GM18517 (cell line): Measurements from ENCODE around the gene HDLBP.

Experiments
- ATAC-seq: cut with Tn5 transposase; IDR thresholded peaks from one replicate; pipeline ENCODE4 v1.9.1; 2021; ENCODE audit warnings: mild to moderate bottlenecking, moderate library complexity; ENCODE audit not compliant: unreplicated experiment

The HDLBP gene

DNA sequence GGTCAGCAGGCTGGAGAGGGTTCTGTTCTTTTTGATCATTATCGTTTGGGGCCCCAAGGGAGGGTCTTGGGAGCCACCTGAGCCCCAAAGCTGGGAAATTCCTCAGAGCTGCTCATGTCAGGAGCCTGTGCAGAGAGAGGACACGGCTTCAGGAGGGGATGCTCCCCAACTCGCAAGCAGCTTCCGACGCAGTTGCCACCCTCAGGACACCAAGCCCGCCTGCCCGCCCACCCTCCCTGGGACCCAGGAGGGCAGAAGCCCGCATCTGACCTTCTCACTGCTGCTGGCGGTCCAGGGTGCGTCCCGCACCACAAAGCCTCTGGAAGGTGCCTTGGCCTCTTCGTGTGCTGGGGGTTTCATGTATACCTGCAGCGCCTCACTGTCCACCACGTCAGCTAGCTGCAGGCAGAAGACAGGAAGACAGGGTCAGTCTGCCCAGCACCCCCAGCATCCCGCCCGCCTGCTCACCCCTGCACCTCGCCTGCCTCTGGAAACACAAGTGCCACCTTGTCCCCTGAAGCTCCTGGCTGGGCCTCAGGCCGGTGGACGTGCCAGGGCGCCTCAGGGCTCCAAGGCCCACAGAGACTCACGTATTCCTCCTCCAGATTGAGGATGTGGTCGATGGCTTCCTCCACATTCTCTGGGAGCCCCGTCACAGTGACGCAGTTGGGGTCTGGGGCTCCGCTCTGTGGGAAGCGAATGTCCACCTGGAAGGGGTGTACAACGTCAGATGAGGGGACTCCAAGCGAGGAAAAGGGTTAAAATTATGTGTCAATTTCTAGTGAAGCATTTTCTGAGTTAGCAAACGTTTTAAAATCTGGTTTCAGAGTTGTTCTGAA lies 85.7 kb downstream of the HDLBP start:
- ATAC-seq = no peak

DNA sequence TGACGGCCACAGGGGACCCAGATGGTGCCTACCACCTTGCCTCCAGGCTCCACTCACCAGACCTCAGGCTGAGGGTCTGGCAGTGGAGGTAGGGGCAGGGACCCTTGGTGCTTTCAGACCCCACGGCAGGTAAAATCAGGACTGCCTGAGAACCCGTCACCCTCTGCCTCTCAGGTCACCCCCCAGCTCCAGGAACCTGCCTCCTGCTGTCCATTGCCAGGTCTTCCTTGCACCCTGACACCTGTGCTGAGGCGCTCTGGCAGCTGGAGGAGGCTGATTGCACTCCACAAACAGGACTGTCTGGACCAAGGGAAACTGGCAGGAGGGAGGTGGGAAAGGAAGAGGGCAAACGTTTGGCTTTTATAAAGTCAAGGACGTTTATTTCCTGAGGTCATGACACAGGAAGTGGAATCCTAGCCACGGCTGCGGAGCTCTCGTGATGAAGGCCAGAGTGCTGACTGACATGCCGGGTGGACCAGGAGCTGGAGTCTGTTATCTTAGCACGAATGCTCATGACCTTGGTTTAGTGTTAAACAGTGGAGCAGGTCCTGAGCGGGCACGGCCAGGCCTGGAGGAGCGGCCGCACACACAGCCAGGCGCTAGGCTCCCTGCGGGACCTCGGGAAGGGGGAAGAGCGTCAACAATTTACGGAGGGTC lies 86.5 kb downstream of the HDLBP start:
- no peak for ATAC-seq

DNA sequence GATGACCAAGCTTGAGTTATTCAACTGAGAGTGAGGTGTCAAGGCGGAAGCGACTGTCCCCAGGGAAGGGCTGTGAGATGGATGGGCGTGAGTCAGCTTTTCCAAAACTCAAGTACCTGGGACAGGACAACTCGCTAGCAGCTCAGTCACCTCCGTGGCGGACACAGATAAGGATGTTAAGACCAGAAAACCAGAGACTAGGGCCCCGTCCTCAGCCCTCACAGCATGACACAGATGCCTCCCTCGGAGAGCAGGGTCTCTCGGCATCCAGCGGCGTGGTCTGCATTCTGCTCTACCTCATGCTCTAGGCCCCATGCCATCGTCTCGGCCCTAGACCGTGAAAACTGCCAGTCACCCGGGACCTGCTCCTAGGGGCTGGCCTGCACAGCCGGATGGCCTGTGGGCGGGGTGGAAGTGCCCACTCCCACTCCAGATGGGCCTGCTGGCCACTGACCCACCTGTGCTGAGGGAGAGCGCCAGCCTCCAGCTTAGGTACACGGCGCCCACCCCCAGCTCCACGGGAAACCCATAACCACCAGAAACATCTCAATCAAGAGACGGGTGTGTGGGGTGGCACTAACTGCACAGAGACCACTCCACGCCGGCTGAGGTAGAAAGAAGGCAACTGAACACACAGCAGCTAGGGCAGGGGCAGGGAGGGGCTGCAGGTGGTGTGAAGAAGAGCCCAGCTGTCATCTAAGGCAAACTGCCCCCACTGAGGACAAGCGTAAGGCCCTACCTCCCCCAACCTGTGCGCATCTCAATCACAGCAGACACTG lies 87.2 kb downstream of the HDLBP start:
- ATAC-seq = no peak

DNA sequence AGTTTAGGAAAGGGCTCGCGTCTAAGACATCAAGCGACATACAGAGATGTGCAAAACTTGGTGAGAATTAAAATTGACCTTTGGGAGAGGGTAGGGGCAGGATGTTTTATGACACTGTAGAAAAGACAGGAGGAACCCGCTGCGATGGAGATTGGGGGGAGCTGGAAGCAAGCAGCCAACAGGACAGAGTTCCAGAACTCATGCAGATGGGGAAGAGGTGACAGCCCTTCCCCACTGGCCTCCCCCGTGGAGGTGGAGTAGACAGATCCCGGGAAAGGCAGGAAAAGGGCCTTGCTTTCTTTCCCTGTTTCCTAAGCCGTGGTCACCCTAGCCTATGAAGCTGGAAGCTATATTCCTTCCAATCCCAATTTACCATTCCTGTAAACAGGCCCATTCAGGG lies 87.9 kb downstream of the HDLBP start:
- no peak for ATAC-seq

GRCh38 chr2:241226723-241227572 lies 88.5 kb downstream of the HDLBP start:
- no peak for ATAC-seq

GRCh38 chr2:241225983-241226382 lies 89.5 kb downstream of the HDLBP start:
- no peak for ATAC-seq

GRCh38 chr2:241225545-241225944 lies 89.9 kb downstream of the HDLBP start:
- no peak for ATAC-seq

- no peak for ATAC-seq
These were observed 90.5 kb downstream of the HDLBP start for GRCh38 chr2:241224851-241225438.

DNA sequence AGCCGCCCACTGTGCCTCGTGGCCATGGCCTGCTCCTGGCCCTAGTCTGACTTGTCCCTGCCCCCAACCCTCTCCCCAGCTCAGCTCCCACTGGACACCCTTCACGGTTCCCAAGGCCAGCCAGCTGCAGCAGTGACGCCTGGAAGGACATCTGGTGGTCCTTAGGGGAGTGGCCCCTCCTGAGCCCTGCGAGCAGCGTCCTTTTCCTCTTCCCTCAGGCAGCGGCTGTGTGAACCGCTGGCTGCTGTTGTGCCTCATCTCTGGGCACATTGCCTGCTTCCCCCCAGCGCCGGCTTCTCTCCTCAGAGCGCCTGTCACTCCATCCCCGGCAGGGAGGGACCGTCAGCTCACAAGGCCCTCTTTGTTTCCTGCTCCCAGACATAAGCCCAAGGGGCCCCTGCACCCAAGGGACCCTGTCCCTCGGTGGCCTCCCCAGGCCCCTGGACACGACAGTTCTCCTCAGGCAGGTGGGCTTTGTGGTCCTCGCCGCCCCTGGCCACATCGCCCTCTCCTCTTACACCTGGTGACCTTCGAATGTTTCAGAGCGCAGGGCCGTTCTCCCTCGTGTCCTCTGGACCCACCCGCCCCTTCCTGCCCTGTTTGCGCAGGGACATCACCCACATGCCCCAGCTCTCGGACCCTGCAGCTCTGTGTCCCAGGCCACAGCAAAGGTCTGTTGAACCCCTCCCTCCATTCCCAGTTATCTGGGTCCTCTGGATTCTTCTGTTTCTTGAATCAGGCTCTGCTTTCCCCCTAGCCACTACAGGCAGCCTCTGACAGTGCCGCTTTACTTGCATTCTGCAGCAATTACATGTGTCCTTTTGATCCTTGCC lies 91.2 kb downstream of the HDLBP start:
- no peak for ATAC-seq

- no peak for ATAC-seq
These were observed 92.1 kb downstream of the HDLBP start for GRCh38 chr2:241223211-241224017.

GRCh38 chr2:241219856-241220356 lies 95.6 kb downstream of the HDLBP start:
- no peak for ATAC-seq

DNA sequence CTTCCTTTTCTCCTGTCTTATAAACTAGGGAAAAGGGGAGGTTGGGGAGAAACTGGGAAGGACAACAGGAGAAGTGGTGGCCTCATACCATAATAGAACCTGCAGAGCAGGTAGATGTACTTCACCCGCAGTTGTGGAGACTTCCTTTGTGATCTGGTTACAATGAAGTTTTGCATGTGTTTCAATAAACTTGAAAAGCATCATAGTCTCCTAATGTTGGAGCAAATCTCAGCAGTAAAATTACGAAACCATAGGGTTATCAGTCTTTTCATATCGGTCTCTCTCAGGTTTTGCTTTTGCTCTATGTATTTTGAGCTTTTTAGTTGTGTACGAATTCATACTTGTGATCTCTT lies 96.5 kb downstream of the HDLBP start:
- no peak for ATAC-seq

GRCh38 chr2:241218131-241219029 lies 97.1 kb downstream of the HDLBP start:
- no peak for ATAC-seq

DNA sequence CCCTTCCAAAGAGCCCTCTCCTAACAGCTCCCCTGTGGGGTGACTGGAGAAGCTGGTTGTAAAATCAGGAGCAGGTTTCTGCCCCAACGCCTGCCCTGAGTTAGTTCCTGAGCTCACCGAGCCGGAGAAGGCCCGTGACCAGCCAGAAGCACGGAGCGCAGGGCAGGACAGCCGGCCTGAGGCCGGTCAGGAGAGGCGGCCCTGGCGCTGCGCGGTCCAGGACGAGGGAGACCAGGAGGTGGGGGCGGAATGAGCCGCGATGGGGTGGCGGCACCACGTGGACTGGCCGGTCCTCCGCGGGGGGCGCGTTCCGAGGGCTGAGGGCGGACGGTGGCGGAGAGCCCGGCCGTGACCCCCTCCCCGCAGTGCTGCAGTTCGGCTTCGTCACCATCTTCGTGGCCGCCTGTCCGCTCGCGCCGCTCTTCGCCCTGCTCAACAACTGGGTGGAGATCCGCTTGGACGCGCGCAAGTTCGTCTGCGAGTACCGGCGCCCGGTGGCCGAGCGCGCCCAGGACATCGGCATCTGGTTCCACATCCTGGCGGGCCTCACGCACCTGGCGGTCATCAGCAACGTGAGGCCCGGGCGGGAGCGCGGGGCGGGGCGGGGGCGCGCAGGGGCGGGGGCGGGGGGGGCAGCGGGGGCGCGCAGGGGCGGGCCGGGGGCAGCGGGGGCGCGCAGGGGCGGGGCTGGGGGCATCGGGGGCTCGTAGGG lies 98.0 kb downstream of the HDLBP start:
- ATAC-seq = peak; percentile 50

GRCh38 chr2:241216211-241216761 lies 99.2 kb downstream of the HDLBP start:
- ATAC-seq = no peak

- no peak for ATAC-seq
These were observed 100.1 kb downstream of the HDLBP start for GRCh38 chr2:241215421-241215820.

DNA sequence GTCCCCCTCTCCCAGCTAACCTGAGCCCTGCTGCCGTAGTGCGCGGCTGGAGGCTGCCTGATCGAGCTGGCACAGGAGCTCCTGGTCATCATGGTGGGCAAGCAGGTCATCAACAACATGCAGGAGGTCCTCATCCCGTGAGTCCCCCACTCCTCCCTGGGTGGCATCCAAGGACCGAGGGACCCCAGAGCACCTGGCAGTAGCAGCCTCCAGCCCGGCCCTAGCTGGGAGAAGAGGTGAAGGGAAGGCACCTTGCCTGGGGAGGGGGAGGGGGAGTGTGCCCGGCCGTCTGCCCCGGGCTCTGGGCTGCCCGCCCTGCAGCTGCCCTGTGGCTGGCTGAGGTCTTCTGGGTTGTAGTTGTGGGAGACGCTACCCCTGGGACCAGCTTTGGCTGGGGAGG lies 100.7 kb downstream of the HDLBP start:
- ATAC-seq = no peak
